GM21447 (cell line): Measurements from ENCODE around the gene FIGLA.

Source experiments
- ATAC-seq: cut with Tn5 transposase; IDR thresholded peaks from one replicate; pipeline ENCODE4 v1.9.1; 2021; ENCODE audit not compliant: unreplicated experiment

The FIGLA gene

GRCh38 chr2:70776266-70776665 lies 14.2 kb downstream of the FIGLA start:
- ATAC-seq = no peak

GRCh38 chr2:70775141-70775540 lies 15.3 kb downstream of the FIGLA start:
- no peak for ATAC-seq

- no peak for ATAC-seq
Observed at GRCh38 chr2:70772486-70773155, 17.8 kb downstream of the FIGLA start.

- peak; percentile 69 for ATAC-seq
Observed at GRCh38 chr2:70771446-70771845, 19.0 kb downstream of the FIGLA start.

GRCh38 chr2:70769450-70769849 lies 21.0 kb downstream of the FIGLA start:
- ATAC-seq = no peak

GRCh38 chr2:70768590-70769085 lies 21.8 kb downstream of the FIGLA start:
- no peak for ATAC-seq

- peak; percentile 42 for ATAC-seq
Observed at GRCh38 chr2:70767699-70768589, 22.5 kb downstream of the FIGLA start, which contains the start of gene ADD2. ADD2 (minus strand) TSS chr2:70768200; CDS start chr2:70706408, 61,792 bp downstream.

- ATAC-seq = no peak
Observed at GRCh38 chr2:70767079-70767698, 23.3 kb downstream of the FIGLA start.

- no peak for ATAC-seq
Observed at GRCh38 chr2:70766357-70767078, 23.9 kb downstream of the FIGLA start.

GRCh38 chr2:70765507-70765906 lies 24.9 kb downstream of the FIGLA start:
- no peak for ATAC-seq

GRCh38 chr2:70759446-70759845 lies 31.0 kb downstream of the FIGLA start:
- no peak for ATAC-seq

GRCh38 chr2:70757966-70758365 lies 32.5 kb downstream of the FIGLA start:
- no peak for ATAC-seq

- ATAC-seq = no peak
Observed at GRCh38 chr2:70757360-70757759, 33.1 kb downstream of the FIGLA start.

- no peak for ATAC-seq
Observed at GRCh38 chr2:70756128-70756527, 34.3 kb downstream of the FIGLA start.

- no peak for ATAC-seq
Observed at GRCh38 chr2:70753902-70754301, 36.5 kb downstream of the FIGLA start.

- ATAC-seq = no peak
Observed at GRCh38 chr2:70753031-70753430, 37.4 kb downstream of the FIGLA start.

GRCh38 chr2:70752396-70752795 lies 38.0 kb downstream of the FIGLA start:
- no peak for ATAC-seq

GRCh38 chr2:70751881-70752280 lies 38.6 kb downstream of the FIGLA start:
- no peak for ATAC-seq

GRCh38 chr2:70750320-70750719 lies 40.1 kb downstream of the FIGLA start:
- ATAC-seq = no peak

GRCh38 chr2:70748002-70748784 lies 42.2 kb downstream of the FIGLA start:
- no peak for ATAC-seq
